DMS114 treated with DMSO at 0.1 percent for 48 hours (cell line): Measurements from ENCODE around the gene INMT.

Experiments
- DNase-seq: peaks from one replicate; lab custom pipeline; 2025; ENCODE audit not compliant: unreplicated experiment; lab: John Stamatoyannopoulos, UW

Gene INMT

GRCh38 chr7:30727061-30727945 lies 24.6 kb upstream of the INMT start:
- DNase-seq: no peak

DNA sequence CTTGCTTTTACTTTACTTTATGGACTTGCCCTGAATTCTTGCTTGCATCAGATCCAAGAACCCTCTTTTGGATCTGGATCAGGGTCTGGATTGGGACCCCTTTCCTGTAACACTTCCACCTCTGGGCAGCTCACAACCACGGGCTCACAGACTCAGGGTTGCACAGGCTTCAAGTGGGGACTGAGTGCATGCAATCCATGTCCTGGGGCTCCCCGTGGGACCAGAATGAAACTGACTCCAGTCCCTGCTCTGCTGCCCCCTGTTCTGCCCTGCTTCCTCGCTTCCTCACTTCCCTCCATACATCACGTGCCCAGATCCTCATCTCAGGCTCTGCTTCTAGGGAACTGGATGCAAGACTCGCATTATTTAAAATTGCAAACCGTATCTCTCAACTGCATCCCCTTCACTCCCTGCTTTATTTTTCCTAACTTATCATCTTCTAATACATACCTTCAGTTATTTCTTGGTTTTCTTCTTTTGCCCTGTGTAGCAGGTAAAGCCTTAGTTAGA lies 23.3 kb upstream of the INMT start:
- DNase-seq: no peak

DNA sequence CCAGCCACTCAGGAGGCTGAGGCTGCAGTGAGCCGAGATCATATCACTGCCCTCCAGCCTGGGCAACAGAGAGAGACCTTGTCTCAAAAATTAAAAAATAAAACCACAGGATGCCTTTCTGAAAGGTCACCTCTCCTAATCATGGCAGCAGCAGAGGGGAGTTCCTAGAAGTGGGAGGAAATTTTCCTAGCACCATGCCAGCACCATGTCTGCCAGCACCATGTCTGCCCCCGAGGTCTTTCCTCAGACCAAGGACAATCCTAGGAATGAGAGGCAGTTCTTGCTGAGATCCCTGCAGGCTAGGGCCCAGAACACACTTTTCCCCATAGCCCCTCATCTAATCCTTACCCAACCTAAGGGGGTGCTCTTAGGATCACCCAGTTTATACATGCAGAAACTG lies 22.3 kb upstream of the INMT start:
- DNase-seq: no peak

- no peak for DNase-seq
These were observed 21.8 kb upstream of the INMT start for GRCh38 chr7:30730097-30730496.

DNA sequence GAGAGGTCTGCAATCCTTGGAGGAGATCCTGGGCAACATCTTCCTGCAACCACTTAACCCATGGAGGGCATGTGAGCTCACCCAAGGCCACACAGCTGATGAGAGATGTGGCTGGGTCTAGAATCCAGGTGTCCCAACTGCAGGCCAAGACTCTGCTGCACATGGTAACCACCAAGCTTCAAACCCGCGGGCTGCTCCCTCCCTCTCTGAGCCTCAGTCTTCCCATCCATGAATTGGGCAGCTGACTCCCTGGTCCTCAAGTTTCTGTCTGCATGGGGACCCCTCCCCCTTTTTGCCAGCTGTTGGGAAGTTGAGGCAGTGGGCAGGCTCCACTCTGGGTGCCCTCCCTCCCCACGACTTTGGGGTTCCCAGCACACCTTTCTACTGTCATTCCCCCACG lies 20.9 kb upstream of the INMT start:
- no peak for DNase-seq

- DNase-seq: no peak
These were observed 20.4 kb upstream of the INMT start for GRCh38 chr7:30731581-30731980.

- DNase-seq: no peak
These were observed 19.3 kb upstream of the INMT start for GRCh38 chr7:30732606-30733005.

DNA sequence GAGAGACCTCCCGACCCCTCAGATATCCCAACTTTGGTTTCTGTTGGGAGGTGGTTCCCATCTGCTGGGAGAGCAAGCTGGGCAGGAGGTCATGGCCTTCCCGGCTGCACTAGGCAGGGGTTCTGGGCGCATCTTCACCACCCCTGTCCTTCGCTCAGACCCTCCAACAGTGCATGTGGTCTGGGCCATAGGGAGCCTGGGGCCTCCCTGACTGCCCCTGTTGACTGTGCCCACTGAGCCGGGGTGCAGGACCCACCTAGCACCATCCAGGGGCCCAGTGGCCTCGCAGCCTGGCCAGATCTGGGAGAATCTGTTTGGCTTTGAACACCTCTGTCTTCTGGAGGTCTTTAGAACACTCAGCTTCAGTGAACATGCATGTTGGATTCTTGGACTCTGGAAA lies 18.7 kb upstream of the INMT start:
- no peak for DNase-seq

DNA sequence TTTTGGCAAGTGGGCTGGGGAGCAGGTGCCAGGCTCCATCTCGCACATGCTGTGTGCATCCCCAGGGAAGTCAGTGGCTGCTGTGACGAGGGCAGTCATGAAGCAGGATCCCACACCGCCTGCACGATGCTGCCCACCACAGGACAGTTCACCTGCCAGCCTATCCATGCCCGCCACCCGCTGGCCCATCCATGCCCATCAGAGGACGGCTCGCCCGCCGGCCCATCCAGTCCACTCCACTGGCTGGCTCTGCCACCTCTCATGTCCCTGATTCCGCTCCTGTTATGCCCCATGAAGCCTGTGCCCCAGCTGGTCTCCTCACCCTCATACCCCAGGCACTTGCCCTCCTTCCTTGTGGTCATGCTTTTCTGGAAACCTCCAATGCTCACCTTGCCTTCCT lies 18.2 kb upstream of the INMT start:
- no peak for DNase-seq

DNA sequence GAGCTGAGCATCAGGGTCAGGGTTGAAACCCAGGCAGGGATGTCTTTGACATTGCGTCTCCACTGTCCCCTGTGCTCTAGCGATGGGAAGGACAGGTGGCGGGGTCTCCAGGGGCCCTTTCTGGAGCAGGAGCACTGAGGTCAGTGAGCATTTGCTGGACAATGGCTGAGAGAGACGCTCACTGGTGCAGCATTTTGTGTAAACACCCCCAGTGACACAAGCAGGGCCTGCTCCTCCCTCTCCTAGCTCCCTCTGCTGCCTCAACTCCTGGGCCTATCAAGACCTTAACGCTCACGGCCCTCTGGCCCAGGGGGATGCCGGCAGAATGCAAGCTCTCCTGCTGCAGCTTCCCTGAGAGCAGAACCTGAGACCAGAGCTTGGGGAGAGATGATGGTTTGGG lies 17.4 kb upstream of the INMT start:
- DNase-seq: no peak

DNA sequence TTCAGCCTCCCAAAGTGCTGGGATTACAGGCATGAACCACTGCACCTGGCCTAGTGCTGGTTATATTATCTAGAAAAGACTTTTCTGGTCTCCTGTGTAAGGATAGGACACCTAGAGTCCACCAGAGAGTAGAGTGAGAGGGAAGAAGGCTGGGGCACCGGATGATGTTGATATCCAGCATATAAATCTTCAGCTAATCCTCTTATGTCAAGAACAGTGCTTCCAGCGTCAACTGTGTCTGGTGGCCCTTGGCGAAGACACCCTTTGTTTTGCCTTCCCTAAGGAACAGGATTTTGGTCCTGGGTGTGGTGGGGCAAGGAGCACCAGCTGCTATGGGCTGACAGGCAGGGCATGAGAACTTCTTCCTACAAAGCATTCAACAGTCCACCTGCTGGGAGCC lies 16.3 kb upstream of the INMT start:
- no peak for DNase-seq

DNA sequence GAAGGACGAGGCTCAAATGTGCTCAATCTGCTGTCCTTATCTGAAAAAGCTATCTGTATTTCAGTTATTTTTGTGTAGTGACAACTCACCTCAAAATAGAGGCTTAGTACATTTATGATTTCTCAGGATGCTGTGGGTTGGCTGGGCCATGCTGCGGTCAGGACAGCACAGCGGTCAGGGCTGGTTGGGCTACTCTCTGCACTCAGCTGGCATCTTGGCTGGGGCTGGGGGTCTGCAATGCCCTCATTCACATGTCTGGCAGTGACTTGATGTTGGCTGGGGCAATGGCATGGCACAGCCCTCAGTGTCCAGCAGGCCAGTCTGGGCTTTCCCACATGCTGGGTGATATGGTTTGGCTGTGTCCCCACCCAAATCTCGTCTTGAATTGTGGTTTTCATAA lies 15.6 kb upstream of the INMT start:
- DNase-seq: no peak

GRCh38 chr7:30738026-30738915 lies 13.7 kb upstream of the INMT start:
- DNase-seq: no peak

GRCh38 chr7:30739691-30740090 lies 12.2 kb upstream of the INMT start:
- DNase-seq: no peak

- peak; percentile 54 for DNase-seq
These were observed 11.3 kb upstream of the INMT start for GRCh38 chr7:30740417-30741181.

GRCh38 chr7:30741289-30741688 lies 10.6 kb upstream of the INMT start:
- no peak for DNase-seq

GRCh38 chr7:30743371-30744074 lies 8.4 kb upstream of the INMT start:
- no peak for DNase-seq

DNA sequence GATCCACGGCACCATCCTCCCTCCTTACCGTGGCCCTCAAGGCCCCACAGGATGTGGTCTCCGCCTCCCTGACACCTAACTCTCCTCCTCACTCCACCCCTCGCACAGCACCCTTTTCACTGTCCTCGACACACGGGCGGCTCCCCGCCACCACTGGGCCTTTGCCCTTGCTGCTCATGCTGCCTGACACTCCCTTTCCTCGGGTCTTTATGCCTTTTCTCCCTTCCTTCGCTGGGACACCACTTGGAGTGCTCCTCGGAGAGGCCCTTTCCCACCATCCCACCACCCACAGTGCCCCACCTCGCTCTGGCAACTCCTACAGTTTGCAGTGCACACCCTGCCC lies 7.9 kb upstream of the INMT start:
- DNase-seq: no peak

- DNase-seq: no peak
These were observed 6.5 kb upstream of the INMT start for GRCh38 chr7:30745261-30745941.

DNA sequence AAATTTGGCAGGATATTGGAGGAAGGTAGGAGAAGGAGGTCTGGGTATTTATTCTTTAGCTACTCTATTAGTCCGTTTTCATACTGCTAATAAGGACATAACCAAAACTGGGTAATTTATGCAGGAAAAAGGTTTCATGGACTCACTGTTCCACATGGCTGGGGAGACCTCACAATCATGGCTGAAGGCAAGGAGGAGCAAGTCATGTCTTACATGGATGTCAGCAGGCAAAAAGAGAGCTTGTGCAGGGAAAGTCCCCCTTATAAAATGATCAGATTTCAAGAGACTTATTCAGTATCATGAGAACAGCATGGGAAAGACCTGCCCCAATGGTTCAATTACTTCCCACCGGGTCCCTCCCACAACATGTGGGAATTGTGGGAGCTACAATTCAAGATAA lies 1.9 kb upstream of the INMT start:
- DNase-seq: no peak
